NCI-H460 (cell line): ENCODE measurements around the gene RYR3. TPM values are rescaled to one million over a fixed set of nuclear protein-coding genes. Genes with fewer than 3 reads are reported as not detected.
"Not testable (repeated sequence)": the region's sequence is repeated elsewhere in the genome, so short reads cannot be mapped to it uniquely, and the experiment has no call there.

Experiments used
- DNase-seq: peaks from one replicate; pipeline ENCODE4 v3.0.0-alpha.2; 2016; ENCODE audit warnings: low read depth; ENCODE audit errors: extremely low read depth
- total RNA-seq: library from RNA; depleted of rRNA; stranded (reverse); fragments of >200 nt; shearing (Covaris generic); gene quantifications from 2 replicates; pipeline ENCODE4 v1.2.3, GENCODE V29; 2014

Gene RYR3
- total RNA-seq, 1 experiment from 2014 or later: not detected

DNA sequence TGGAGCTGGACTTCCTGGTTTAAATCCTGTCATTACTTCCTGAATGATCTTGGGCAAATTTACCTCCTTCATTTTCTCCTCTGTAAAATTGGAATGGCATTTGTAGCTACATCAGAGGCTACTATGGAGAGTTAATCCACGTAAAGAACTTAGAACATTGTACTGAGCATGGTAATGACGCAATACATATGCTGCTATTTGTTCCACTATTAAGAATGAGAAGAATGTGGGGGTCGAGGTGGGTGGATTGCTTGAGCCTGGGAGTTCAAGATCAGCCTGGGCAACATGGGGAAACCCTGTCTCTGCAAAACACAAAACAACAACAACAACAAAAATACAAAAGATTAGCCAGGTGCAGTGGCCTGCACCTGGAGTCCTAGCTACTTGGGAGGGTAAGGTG is 250.6 kb downstream of the RYR3 start:
- DNase-seq: no peak

- no peak for DNase-seq
Observed at GRCh38 chr15:33561967-33562366, 251.2 kb downstream of the RYR3 start.

- no peak for DNase-seq
Observed at GRCh38 chr15:33565094-33565493, 254.3 kb downstream of the RYR3 start.

- no peak for DNase-seq
Observed at GRCh38 chr15:33567652-33568051, 256.9 kb downstream of the RYR3 start.

GRCh38 chr15:33569036-33569435 is 258.3 kb downstream of the RYR3 start:
- no peak for DNase-seq

DNA sequence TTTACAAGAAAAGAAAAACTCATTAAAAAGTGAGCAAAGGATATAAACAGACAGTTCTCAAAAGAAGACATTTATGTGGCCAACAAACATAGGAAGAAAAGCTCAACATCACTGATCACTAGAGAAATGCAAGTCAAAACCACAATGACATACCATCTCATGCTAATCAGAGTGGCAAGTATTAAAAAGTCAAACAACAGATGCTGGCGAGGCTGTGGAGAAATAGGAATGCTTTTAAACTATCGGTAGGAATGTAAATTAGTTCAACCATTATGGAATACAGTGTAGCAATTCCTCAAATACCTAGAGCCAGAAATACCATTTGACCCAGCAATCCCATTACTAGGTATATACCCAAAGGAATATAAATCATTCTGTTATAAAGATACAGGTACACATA is 267.1 kb downstream of the RYR3 start:
- DNase-seq: not testable (repeated sequence)

- DNase-seq: no peak
Observed at GRCh38 chr15:33580526-33580925, 269.8 kb downstream of the RYR3 start.

GRCh38 chr15:33581032-33581431 is 270.3 kb downstream of the RYR3 start:
- DNase-seq: no peak

- DNase-seq: no peak
Observed at GRCh38 chr15:33584797-33585196, 274.0 kb downstream of the RYR3 start.

DNA sequence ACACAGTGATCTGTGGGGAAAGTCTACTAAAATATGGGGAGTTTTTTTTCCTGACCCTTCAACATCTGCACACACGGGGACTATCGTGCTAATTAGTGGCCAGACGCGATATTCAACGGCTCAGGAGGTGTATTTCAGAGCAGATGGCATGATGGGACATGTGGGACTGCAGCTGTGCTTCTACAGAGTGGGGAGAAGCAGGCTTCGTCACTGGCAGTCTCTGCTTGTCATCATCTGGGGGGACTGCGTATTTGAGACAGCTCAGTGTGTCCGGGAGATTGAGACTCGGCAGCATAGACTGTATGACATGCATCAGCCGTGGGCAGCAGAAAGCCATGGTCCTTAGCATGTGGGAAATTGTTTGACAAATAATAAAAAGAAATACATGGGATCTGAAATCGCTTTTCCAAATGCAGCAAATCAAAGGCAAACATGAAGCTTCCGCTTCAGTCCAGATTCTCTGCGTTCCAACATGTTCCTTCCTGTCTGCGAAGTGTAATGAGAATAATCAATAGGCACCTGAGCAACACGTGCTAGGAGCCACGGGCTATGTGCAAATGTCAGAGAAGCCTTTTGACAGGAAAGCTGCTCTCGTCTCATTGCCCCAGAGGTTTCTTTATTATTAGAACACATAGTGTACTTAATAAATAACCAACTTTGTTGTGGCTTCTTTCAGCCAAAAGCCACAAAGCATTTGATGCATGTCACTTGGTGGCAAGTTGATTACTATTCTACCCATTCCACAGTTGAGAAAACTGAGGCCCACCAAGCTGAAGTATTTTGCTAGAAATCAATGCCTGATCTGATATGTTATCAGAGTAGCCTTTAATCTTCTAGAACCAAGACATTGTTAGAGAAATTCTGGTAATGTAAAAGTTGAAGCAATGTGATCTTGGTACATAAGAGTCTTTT is 276.3 kb downstream of the RYR3 start:
- DNase-seq: no peak

GRCh38 chr15:33587773-33588172 is 277.0 kb downstream of the RYR3 start:
- DNase-seq: no peak

DNA sequence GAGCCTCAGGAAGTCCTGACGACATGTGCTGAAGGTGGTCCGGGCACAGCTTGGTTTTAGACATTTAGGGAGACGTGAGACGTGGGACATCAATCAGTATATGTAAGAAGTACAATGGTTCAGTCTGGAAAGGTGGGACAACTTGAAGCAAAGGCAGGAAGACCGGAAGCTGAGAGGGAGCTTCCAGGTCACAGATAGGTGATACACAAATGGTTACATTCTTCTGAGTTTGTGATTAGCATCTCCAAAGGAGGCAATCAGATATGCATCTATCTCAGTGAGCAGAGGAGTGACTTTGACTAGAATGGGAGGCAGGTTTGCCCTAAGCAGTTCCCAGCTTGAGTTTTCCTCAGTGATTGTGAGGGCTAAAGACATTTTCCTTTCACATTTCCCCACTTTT is 282.1 kb downstream of the RYR3 start:
- DNase-seq: no peak

DNA sequence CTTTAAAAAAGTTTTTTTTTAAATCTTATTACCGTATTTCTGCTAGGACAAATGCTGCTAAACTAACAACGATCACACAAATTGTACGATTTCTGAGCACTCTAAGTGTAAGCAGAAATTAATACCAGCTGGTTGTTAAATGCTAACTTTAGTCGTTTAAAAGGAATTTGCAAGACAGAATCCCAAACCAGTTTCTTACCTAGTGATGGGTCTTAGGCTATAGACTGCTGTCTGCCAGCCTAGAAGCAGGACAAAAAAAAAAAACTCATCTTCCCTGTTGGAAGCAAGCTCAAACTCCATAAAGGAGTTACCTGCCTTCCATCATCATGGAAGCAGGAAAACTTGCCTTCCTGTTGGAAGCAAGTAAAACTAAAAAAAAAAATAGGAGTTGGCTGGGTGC is 287.6 kb downstream of the RYR3 start:
- DNase-seq: not testable (repeated sequence)

GRCh38 chr15:33600212-33600611 is 289.4 kb downstream of the RYR3 start:
- DNase-seq: no peak

DNA sequence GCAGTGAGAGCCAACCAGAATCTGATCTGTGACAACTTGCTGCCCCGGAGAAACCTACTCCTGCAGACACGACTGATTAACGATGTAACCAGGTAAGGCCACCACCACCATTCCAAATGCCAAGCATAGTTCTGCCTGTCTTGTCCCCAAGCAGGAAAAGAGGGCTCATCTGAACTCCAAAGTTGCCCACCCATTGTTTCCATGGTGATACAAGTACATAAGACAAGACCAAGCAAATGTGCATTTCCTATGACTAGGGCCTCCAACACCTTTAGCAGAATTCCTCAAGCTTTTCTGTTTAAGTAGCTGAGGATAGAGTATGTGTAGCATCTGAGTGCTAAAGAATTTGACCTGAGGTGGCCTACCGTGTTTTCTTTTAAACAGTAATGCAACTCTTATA is 290.7 kb downstream of the RYR3 start:
- no peak for DNase-seq

DNA sequence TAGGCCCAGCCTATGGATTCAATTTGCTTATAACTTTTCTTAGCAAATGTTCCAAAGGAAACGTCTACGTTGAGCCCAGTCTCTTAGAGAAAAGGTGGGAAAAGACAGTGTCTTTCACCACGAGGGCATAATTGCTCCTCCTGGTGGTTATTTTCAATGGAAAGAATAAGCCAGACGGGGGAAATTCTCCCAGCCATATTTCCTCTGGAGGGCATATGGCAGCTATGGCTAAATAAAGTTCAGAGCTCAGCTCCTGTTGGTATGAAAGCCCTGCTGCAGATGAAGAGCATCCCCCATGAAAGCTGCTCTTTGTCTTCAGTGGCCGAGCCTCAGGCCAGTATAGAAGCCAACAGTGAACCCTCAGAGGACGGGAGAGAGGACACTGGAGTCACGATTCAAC is 297.9 kb downstream of the RYR3 start:
- DNase-seq: no peak

- no peak for DNase-seq
Observed at GRCh38 chr15:33612721-33613304, 302.0 kb downstream of the RYR3 start.

DNA sequence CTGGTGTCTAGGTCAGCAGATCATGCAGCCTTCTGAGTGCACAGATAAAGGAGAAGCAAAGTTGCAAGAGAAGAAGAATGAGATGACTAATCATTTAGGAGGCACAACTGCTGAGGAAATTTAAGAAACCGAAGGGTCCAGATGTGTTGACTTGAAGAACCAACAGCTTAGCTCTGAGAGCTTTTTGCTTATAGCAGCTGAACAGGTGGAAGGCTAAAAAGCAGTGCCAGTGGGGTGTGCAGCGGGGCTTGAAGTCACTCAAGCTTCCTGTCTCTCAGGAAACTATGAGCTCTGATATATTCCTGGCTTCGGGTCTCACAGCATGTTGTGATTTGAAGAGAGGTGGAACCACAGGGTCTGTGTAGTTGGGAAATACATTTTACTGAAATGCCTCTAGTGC is 305.7 kb downstream of the RYR3 start:
- no peak for DNase-seq

- DNase-seq: no peak
Observed at GRCh38 chr15:33618350-33618749, 307.6 kb downstream of the RYR3 start.

- DNase-seq: no peak
Observed at GRCh38 chr15:33621141-33621540, 310.4 kb downstream of the RYR3 start.

DNA sequence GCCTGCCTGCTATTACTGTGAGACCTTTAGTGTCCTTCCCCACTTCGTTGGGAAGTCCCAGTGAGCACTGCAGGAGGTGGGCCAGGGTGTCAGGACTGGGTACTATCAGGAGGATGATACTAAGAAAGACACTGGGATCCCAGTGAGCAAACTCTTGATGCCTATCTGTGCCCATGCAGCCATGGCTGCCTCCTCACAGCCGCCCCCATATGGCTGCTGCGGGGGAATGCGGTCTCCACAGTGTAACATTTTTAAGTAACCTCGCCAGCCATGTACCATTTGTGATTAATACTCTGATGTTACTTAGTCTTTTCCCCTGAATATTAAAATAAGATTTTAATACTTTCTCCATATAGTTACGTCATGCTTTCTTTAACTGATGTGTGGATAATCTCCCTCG is 312.2 kb downstream of the RYR3 start:
- no peak for DNase-seq

DNA sequence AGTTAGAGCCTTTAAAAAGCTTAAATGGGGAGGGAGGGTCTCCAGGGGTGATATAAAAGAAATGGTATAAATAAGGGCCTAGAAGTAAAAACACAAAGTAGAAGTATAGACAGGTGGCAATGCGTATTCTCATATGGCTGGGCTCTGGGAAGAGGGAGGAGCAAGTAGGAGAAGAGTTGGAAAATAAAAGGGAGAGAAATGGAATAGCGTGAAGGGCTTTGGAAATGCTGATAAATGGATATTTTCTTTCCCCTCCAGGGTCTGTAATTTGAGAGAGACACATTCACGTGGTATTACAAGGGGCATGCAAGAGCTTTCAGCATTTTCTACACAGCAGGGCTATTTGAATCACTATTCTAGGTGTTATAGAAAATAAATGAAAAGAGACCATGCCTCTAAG is 313.7 kb downstream of the RYR3 start:
- no peak for DNase-seq
